GM19397 (cell line): ENCODE measurements around the gene AP5S1.
"Not testable (repeated sequence)": the region's sequence is repeated elsewhere in the genome, so short reads cannot be mapped to it uniquely, and the experiment has no call there.

Source experiments
- ATAC-seq: cut with Tn5 transposase; IDR thresholded peaks from one replicate; pipeline ENCODE4 v1.9.1; 2021; ENCODE audit warnings: mild to moderate bottlenecking, moderate library complexity; ENCODE audit not compliant: unreplicated experiment

AP5S1 gene

GRCh38 chr20:3811467-3812258 lies 8.7 kb upstream of the AP5S1 start:
- ATAC-seq, result no peak

- no peak for ATAC-seq
Measured at GRCh38 chr20:3812259-3812681, 8.1 kb upstream of the AP5S1 start.

GRCh38 chr20:3812975-3813847 lies 7.1 kb upstream of the AP5S1 start:
- no peak for ATAC-seq

GRCh38 chr20:3813848-3814581 lies 6.3 kb upstream of the AP5S1 start:
- ATAC-seq, result no peak

DNA sequence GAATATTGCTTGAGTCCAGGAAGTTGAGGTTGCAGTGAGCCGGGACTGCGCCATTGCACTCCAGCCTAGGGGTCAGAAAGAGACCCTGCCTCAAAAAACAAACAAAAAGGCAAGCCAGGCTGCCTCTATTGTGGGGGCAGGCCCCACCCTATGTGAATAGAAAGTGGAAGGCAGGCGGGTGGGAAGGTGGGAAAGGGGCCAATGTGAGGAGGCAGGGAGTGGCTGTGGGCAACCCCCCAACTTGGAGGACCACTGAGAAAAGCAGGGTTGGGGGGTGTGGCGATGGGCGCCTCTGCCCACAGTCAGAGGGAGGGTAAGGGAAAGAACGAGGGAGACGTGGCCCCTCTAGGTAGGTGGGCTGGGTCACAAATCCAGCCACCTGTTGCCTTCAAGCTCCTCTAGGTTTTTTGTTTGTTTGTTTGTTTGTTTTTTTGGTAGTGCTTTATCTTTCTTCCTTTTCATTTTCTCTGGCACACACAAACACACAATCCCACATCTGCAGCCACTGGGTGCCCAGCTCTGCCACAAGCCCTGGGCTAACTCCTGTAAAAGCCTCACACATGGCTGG lies 5.3 kb upstream of the AP5S1 start:
- no peak for ATAC-seq

GRCh38 chr20:3815703-3816315 lies 4.5 kb upstream of the AP5S1 start:
- no peak for ATAC-seq

DNA sequence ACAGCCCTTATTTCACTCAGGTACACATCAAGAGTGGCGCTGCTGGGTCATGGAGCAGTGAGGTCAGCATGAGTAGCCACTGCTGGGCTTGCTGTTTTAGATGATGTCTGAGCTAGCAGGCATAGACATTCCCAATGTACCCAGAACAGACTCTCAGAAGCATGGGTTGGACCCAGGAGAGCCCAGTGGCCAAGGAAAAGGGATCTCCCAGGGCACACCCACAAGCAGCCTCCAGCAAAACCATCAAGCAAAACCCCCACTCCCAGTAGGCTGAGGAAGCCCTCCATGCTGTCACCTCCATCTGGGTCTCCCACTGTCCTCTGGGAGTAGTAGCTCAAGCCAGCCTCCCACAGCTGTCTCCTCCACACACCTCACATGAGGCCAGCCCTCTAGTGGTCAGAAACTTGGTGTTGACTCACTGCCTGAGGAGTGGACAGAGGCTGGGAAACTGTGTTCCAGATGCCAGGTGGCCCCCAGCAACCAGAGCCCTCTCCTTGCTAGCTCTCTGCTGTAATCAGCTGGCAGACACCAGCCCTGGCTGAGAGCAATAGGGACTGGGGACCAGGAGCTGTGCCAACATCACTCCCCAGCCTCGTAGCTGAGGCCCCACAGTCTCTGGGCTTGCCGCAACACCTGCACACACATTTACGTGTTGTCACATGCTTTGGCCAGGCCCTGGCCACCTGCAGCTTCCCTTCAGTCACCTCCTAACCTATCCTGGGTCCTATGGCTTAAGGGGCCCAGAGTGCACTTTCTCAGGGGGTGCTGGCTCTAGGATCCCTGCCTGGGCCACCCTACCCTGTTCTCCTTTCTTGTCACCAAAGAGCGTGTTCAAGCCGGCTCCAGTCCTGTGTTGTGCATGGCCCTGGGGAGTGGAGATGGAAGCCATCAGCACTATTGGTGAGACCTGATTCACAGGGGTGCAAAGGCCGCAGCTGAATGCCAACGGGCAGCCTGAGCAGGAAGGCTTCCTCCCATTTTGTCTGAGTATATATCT lies 1.9 kb upstream of the AP5S1 start:
- ATAC-seq, result no peak

- ATAC-seq, result no peak
Measured at GRCh38 chr20:3819411-3820047, 818 bp upstream of the AP5S1 start.

- ATAC-seq, result no peak
Measured at GRCh38 chr20:3820901-3821727, 767 bp downstream of the AP5S1 start.

GRCh38 chr20:3821996-3822395 lies 1.6 kb downstream of the AP5S1 start:
- ATAC-seq, result no peak

GRCh38 chr20:3823881-3824280 lies 3.5 kb downstream of the AP5S1 start:
- ATAC-seq, result no peak

GRCh38 chr20:3825526-3825925 lies 5.2 kb downstream of the AP5S1 start:
- no peak for ATAC-seq

- ATAC-seq, result no peak
Measured at GRCh38 chr20:3826420-3826819, 6.1 kb downstream of the AP5S1 start.

GRCh38 chr20:3828798-3829197 lies 8.5 kb downstream of the AP5S1 start:
- ATAC-seq, result no peak

- ATAC-seq, result not testable (repeated sequence)
Measured at GRCh38 chr20:3829891-3830290, 9.5 kb downstream of the AP5S1 start.

GRCh38 chr20:3836132-3836531 lies 15.8 kb downstream of the AP5S1 start:
- ATAC-seq, result no peak

DNA sequence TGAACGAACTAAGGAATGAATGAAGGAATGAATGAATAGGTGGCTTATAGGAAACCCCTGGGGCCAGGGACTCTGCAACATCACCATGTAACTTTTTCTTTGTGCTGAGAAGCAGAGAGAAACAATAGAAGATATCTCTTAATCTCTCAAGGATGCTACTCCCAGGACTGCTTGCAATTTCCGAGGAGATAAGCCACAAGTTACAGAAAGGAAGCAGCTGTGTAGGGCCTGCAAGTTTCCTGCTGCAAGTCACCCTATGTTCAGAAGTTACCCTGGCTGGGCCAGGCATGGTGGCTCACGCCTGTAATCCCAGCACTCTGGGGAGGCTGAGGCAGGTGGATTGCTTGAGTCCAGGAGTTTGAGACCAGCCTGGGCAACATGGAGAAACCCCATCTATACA lies 19.0 kb downstream of the AP5S1 start:
- ATAC-seq, result no peak

- not testable (repeated sequence) for ATAC-seq
Measured at GRCh38 chr20:3840201-3840600, 19.9 kb downstream of the AP5S1 start.
